Measurements from ENCODE around the gene DLGAP3. TPM values are rescaled to one million over a fixed set of nuclear protein-coding genes. Genes with fewer than 3 reads are reported as not detected.
"Not testable (repeated sequence)": the region's sequence is repeated elsewhere in the genome, so short reads cannot be mapped to it uniquely, and the experiment has no call there.

DLGAP3 gene
- total RNA-seq, 4 donors from 2014 or later = 0.25 to 0.84 (median 0.30) TPM

GRCh38 chr1:34975338-34975737, 45.9 kb upstream of the DLGAP3 start:
- DNase-seq (ENCODE audit: low spot score) (no peak), ATAC-seq (ENCODE audit: low FRiP score) (no peak)
- no peak for TF ChIP-seq CTCF (IDR thresholded peaks at IDR 0.05)

GRCh38 chr1:34974626-34975025, 45.2 kb upstream of the DLGAP3 start:
- DNase-seq (ENCODE audit: low spot score) (no peak), ATAC-seq (ENCODE audit: low FRiP score) (no peak)
- no peak for TF ChIP-seq CTCF (IDR thresholded peaks at IDR 0.05)

- ATAC-seq (ENCODE audit: low FRiP score) (no peak), DNase-seq (ENCODE audit: low spot score) (no peak)
- TF ChIP-seq CTCF (IDR thresholded peaks at IDR 0.05) = no peak
These were observed 43.9 kb upstream of the DLGAP3 start for GRCh38 chr1:34973326-34973725.

GRCh38 chr1:34970829-34971228, 41.4 kb upstream of the DLGAP3 start:
- no peak for DNase-seq (ENCODE audit: low spot score)
- no peak for ATAC-seq (ENCODE audit: low FRiP score)
- TF ChIP-seq CTCF (IDR thresholded peaks at IDR 0.05) = no peak

GRCh38 chr1:34970220-34970735, 40.8 kb upstream of the DLGAP3 start:
- ATAC-seq (ENCODE audit: low FRiP score) (no peak), DNase-seq (ENCODE audit: low spot score) (no peak)
- TF ChIP-seq CTCF (IDR thresholded peaks at IDR 0.05) = no peak

- ATAC-seq (ENCODE audit: low FRiP score); DNase-seq (ENCODE audit: low spot score): not testable (repeated sequence)
These were observed 38.8 kb upstream of the DLGAP3 start for GRCh38 chr1:34968297-34968696.

- ATAC-seq (ENCODE audit: low FRiP score); DNase-seq (ENCODE audit: low spot score): not testable (repeated sequence)
These were observed 38.2 kb upstream of the DLGAP3 start for GRCh38 chr1:34967672-34968071.

GRCh38 chr1:34965597-34965996, 36.1 kb upstream of the DLGAP3 start:
- DNase-seq (ENCODE audit: low spot score) = no peak
- no peak for TF ChIP-seq CTCF (IDR thresholded peaks at IDR 0.05)
- no peak for ATAC-seq (ENCODE audit: low FRiP score)

Measured in omental fat pad (tissue), 4 donors.